ENCODE data around the gene ABCC1. TPM values are rescaled to one million over a fixed set of nuclear protein-coding genes. Genes with fewer than 3 reads are reported as not detected.

ABCC1 gene
- polyA plus RNA-seq, 1 of the 3 experiments (the other 2 are of a cell fraction), result 23.7 TPM

DNA sequence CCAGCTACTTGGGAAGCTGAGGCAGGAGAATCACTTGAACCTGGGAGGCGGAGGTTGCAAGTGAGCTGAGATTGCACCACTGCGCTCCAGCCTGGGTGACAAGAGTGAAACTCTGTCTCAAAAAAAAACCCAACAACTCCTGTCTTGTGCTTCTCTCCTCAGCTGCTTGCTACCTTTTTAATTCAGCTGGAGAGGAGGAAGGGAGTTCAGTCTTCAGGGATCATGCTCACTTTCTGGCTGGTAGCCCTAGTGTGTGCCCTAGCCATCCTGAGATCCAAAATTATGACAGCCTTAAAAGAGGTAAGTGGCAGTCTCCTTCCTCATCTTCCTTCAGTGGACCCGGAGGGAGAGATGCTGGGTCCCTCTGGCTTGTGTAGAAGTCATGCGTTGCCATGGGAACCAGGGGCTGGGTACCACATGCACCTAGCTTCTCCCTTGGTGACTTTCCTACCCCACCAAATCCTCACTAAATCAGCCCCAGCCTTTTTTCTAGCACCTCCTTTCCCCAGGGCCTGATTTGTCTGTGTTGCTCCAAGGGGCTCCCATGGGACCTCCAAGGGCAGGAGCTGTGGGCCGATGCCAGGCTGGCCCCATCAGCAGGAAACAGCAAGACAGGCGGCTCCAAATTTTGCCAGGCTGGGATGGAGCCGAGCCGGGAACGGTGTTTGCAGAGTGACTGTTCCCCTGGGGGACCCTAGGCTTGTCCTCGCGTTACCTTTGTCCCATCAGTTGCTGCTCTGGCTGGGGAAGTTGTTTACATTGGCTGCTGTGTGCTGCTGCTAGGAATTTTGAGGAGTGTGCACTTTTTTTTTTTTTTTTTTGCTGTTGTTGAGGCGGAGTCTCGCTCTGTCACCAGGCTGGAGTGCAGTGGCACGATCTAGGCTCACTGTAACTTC lies 65.2 kb downstream of the ABCC1 start:
- Histone ChIP-seq H3K79me2 (ENCODE audit: insufficient read depth) (no peaks in the 10 kb centered on the region; the same call in 1 of the 2 replicates), H3K9ac (no peak overlapping the region), H3K36me3 (replicated peaks in 1 of 2; ENCODE audit: control insufficient read depth in 1 of 2, insufficient read depth in 2 of 2, low read length in 1 of 2) (peaks cover 0 to 35% of the 10 kb centered on the region in 2 experiments), H4K20me1 (ENCODE audit: insufficient read depth) (no peaks in the 10 kb centered on the region), H3K4me3 (ENCODE audit: low read depth in 2 of 2, low read length in 1 of 2) (no peak overlapping the region), H3K27ac (ENCODE audit: low read depth in 2 of 2, low read length in 1 of 2) (peak overlapping the region in 1 of 2 experiments; percentile 27; a peak in 1 of 4 replicates), H2AFZ (ENCODE audit: low read depth) (no peak overlapping the region), H3K9me2 (no peaks in the 10 kb centered on the region), H3K4me1 (ENCODE audit: control insufficient read depth in 1 of 2, insufficient read depth in 2 of 2, low read depth in 1 of 2, low read length in 1 of 2) (peaks cover 0 to 5% of the 10 kb centered on the region in 2 experiments; a peak in 1 of 4 replicates), H3K9me3 (no peaks in the 10 kb centered on the region), H3K4me2 (no peak overlapping the region), H3F3A (replicated peaks; ENCODE audit: insufficient read depth) (no peaks in the 10 kb centered on the region), H3K27me3 (ENCODE audit: insufficient read depth) (no peaks in the 10 kb centered on the region)
- 77% methylated on average over 8 of the region's 14 CpGs for WGBS (ENCODE audit: low lambda C conversion rate)
- CTCF ChIA-PET, result no interaction called here
- TF ChIP-seq ELF1 (IDR thresholded peaks at IDR 0.05) (no peak), MEF2A (IDR thresholded peaks at IDR 0.05; ENCODE audit: borderline replicate concordance, low read depth) (no peak), FOXM1 (IDR thresholded peaks at IDR 0.05; ENCODE audit: low read depth) (no peak), CTCF (IDR thresholded peaks at IDR 0.05) (no peak), TEAD4 (IDR thresholded peaks at IDR 0.05; ENCODE audit: borderline replicate concordance, insufficient read depth) (no peak), FOSL2 (IDR thresholded peaks at IDR 0.05; ENCODE audit: borderline replicate concordance, low read depth) (no peak), RCOR1 (IDR thresholded peaks at IDR 0.05; ENCODE audit: low read length) (no peak), EP300 (IDR thresholded peaks at IDR 0.05; ENCODE audit: borderline replicate concordance in 1 of 2, low read depth in 1 of 2, low read length in 1 of 2) (no peak), SIN3A (IDR thresholded peaks at IDR 0.05; ENCODE audit: borderline replicate concordance, low read depth, low read length) (no peak), TAF1 (IDR thresholded peaks at IDR 0.05; ENCODE audit: borderline replicate concordance, low read depth, low read length) (no peak), GATA2 (CRISPR knock-in tag; IDR thresholded peaks at IDR 0.05) (no peak)
- DNase-seq, result no peak
- POLR2A ChIA-PET, result no interaction called here

DNA sequence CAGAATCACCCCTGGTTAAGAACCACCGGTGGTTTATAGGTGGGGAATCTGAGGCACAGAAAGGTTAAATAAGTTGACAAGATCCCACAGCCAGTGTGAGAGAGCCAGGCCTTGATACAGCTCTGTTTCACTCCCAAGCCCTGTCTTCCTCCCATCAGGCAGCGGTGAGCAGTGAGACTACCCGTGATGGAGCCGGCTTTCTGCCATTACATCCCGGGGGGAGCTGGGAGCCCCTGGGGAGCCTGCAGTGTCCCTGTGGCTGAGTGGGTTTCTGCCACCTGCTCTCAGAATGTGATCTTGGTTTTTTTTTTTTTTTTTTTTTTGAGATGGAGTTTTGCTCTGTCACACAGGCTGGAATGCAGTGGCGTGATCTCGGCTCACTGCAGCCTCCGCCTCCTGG lies 66.4 kb downstream of the ABCC1 start:
- no peaks in the 10 kb centered on the region; the same call in 1 of the 2 replicates for H3K79me2 ChIP-seq (ENCODE audit: insufficient read depth)
- whole genome bisulfite sequencing (ENCODE audit: low lambda C conversion rate), result 97% methylated on average over 7 of the region's 8 CpGs
- H3F3A ChIP-seq (replicated peaks; ENCODE audit: insufficient read depth), result no peaks in the 10 kb centered on the region
- peaks cover 2 to 11% of the 10 kb centered on the region in 2 experiments; a peak in 3 of 4 replicates for H3K4me1 ChIP-seq (ENCODE audit: control insufficient read depth in 1 of 2, insufficient read depth in 2 of 2, low read depth in 1 of 2, low read length in 1 of 2)
- H3K9ac ChIP-seq, result no peak overlapping the region
- ChIA-PET CTCF (no interaction called here), POLR2A (no interaction called here)
- H3K9me3 ChIP-seq, result no peaks in the 10 kb centered on the region
- H3K36me3 ChIP-seq (replicated peaks in 1 of 2; ENCODE audit: control insufficient read depth in 1 of 2, insufficient read depth in 2 of 2, low read length in 1 of 2), result peaks cover 0 to 33% of the 10 kb centered on the region in 2 experiments
- H3K27me3 ChIP-seq (ENCODE audit: insufficient read depth), result no peaks in the 10 kb centered on the region
- H2AFZ ChIP-seq (ENCODE audit: low read depth), result no peak overlapping the region
- H3K4me3 ChIP-seq (ENCODE audit: low read depth in 2 of 2, low read length in 1 of 2), result no peak overlapping the region
- no peaks in the 10 kb centered on the region for H4K20me1 ChIP-seq (ENCODE audit: insufficient read depth)
- no peaks in the 10 kb centered on the region for H3K9me2 ChIP-seq
- no peak overlapping the region for H3K4me2 ChIP-seq
- no peak for DNase-seq
- H3K27ac ChIP-seq (ENCODE audit: low read depth in 2 of 2, low read length in 1 of 2), result no peak overlapping the region
- TF ChIP-seq YY1 (IDR thresholded peaks at IDR 0.05; ENCODE audit: low read depth), result no peak
- TF ChIP-seq RFX5 (IDR thresholded peaks at IDR 0.05; ENCODE audit: low read length), result no peak
- no peak for TF ChIP-seq FOSL2 (IDR thresholded peaks at IDR 0.05; ENCODE audit: borderline replicate concordance, low read depth)
- TF ChIP-seq JUND (IDR thresholded peaks at IDR 0.05), result no peak
- TF ChIP-seq EZH2phosphoT487 (IDR thresholded peaks at IDR 0.05; ENCODE audit: borderline replicate concordance, low read depth), result no peak
- TF ChIP-seq RXRA (IDR thresholded peaks at IDR 0.05; ENCODE audit: borderline replicate concordance, low read depth), result no peak
- TF ChIP-seq FOXJ3 (CRISPR knock-in tag; IDR thresholded peaks at IDR 0.05), result no peak
- TF ChIP-seq, protein P1, sequence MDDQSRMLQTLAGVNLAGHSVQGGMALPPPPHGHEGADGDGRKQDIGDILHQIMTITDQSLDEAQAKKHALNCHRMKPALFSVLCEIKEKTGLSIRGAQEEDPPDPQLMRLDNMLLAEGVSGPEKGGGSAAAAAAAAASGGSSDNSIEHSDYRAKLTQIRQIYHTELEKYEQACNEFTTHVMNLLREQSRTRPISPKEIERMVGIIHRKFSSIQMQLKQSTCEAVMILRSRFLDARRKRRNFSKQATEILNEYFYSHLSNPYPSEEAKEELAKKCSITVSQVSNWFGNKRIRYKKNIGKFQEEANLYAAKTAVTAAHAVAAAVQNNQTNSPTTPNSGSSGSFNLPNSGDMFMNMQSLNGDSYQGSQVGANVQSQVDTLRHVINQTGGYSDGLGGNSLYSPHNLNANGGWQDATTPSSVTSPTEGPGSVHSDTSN (IDR thresholded peaks at IDR 0.05), result no peak
- no peak for TF ChIP-seq TAF1 (IDR thresholded peaks at IDR 0.05; ENCODE audit: borderline replicate concordance, low read depth, low read length)
- no peak for TF ChIP-seq FOXM1 (IDR thresholded peaks at IDR 0.05; ENCODE audit: low read depth)
- TF ChIP-seq MXI1 (IDR thresholded peaks at IDR 0.05; ENCODE audit: low read depth, low read length), result no peak
- no peak for TF ChIP-seq GATA2 (CRISPR knock-in tag; IDR thresholded peaks at IDR 0.05)
- TF ChIP-seq, protein P2, sequence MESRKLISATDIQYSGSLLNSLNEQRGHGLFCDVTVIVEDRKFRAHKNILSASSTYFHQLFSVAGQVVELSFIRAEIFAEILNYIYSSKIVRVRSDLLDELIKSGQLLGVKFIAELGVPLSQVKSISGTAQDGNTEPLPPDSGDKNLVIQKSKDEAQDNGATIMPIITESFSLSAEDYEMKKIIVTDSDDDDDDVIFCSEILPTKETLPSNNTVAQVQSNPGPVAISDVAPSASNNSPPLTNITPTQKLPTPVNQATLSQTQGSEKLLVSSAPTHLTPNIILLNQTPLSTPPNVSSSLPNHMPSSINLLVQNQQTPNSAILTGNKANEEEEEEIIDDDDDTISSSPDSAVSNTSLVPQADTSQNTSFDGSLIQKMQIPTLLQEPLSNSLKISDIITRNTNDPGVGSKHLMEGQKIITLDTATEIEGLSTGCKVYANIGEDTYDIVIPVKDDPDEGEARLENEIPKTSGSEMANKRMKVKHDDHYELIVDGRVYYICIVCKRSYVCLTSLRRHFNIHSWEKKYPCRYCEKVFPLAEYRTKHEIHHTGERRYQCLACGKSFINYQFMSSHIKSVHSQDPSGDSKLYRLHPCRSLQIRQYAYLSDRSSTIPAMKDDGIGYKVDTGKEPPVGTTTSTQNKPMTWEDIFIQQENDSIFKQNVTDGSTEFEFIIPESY (IDR thresholded peaks at IDR 0.05; ENCODE audit: borderline replicate concordance, low read depth), result no peak
- TF ChIP-seq TCF12 (IDR thresholded peaks at IDR 0.05), result no peak
- TF ChIP-seq, protein P3, sequence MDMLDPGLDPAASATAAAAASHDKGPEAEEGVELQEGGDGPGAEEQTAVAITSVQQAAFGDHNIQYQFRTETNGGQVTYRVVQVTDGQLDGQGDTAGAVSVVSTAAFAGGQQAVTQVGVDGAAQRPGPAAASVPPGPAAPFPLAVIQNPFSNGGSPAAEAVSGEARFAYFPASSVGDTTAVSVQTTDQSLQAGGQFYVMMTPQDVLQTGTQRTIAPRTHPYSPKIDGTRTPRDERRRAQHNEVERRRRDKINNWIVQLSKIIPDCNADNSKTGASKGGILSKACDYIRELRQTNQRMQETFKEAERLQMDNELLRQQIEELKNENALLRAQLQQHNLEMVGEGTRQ (IDR thresholded peaks at IDR 0.05; ENCODE audit: borderline replicate concordance, low read depth, low read length), result no peak

Measured in SK-N-SH (cell line).